GM19035 (cell line): ENCODE measurements around the gene GOLGA8F.
"Not testable (repeated sequence)": the region's sequence is repeated elsewhere in the genome, so short reads cannot be mapped to it uniquely, and the experiment has no call there.

Experiments used
- ATAC-seq: cut with Tn5 transposase; IDR thresholded peaks from one replicate; pipeline ENCODE4 v1.9.1; 2021; ENCODE audit not compliant: unreplicated experiment

The GOLGA8F gene

DNA sequence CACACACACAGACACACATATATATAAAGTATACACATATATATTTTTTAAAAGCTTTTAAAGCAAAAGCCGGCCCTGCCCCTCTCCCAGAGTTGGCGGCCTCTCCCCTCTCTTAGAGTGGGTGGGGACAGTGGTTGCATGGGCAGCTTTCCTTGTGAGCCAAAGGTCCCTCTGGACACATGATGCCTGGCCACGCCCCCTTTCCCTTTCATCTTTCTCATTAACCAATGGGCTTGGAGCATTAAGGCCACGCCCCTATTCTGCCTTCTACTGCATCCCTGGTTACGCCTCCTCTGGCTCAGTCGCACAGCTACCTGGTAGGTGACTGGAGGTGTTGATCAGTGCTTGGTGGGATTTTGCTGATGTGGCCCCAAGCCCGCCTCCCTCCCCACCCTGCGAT, at the start of gene GOLGA8F:
GOLGA8F (plus strand) TSS at position 301 of the 400 bp plus-strand sequence; CDS start at position 399, 98 bp downstream.
- not testable (repeated sequence) for ATAC-seq

GRCh38 chr15:28357984-28358383, 20.5 kb upstream of the GOLGA8F start, which contains the start of gene GOLGA6L24:
Gene GOLGA6L24, minus strand, starts transcription at chr15:28358084. Its CDS starts 61 bp downstream, at chr15:28358023.
- not testable (repeated sequence) for ATAC-seq

DNA sequence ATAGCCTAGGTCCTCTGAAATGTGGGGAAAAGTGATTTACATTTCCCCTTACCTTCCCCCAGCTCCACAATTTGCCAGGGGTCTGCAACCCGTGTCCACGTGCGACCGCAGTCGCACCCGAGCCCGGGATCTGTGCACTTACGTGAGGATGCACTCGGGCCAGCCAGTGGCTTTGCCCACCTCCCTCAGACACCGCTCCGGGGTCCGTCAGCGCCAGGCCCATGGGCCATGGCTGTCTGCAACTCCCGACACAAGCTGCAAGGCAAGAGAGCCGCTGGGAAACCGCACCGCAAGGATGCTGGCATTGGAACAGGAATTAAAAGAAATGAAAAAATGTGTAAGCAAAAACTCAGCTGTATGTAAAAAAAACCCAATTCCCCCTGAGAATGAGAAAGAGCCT, 13.0 kb upstream of the GOLGA8F start:
- not testable (repeated sequence) for ATAC-seq

- ATAC-seq, result not testable (repeated sequence)
Measured at GRCh38 chr15:28380053-28380452, 1.6 kb downstream of the GOLGA8F start.

- not testable (repeated sequence) for ATAC-seq
Measured at GRCh38 chr15:28396022-28396421, 17.6 kb downstream of the GOLGA8F start.

- not testable (repeated sequence) for ATAC-seq
Measured at GRCh38 chr15:28402774-28403435, 24.4 kb downstream of the GOLGA8F start.

- ATAC-seq, result not testable (repeated sequence)
Measured at GRCh38 chr15:28420470-28420869, 42.0 kb downstream of the GOLGA8F start.

GRCh38 chr15:28435594-28435993, 57.1 kb downstream of the GOLGA8F start:
- ATAC-seq, result not testable (repeated sequence)
